Measurements from ENCODE around the gene LY6G6D. TPM values are rescaled to one million over a fixed set of nuclear protein-coding genes. Genes with fewer than 3 reads are reported as not detected.
A peak's percentile ranks its signal among the peaks of the same experiment; 100 is the strongest.

LY6G6D gene
- total and polyA plus RNA-seq, 8 donors, result not detected

DNA sequence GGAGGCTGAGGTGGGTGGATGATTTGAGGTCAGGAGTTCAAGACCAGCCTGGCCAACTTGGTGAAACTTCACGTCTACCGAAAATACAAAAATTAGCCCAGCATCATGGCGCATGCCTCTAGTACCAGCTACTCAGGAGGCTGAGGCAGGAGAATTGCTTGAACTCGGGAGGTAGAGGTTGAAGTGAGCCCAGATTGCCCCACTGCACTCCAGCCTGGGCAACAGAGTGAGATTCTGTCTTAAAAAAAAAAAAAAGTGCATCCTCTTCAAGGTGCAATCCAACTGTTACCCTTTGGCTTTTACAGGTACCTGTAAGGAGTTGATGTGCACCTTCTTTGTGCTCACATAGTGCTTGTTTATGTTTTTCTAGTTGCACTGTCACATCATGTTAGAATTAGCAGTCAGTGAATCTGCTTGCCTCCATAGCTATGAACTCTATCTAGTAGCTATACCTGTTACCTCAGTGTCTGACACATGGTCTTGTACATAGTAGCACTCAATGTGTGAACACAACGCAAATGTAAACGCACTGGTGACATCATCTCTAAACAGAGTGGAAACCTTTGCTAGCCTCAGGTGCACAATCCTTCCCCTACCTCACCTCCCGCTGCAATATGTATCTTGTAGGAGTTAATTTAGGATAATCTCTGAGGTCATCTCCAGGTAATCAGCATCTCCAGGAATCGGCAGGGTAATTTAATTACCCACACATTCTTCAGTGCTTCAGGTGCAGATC is 34.3 kb downstream of the LY6G6D start:
- H3K9me3 ChIP-seq, result no peaks in the 10 kb centered on the region
- H3K27me3 ChIP-seq, result no peaks in the 10 kb centered on the region
- no peak for TF ChIP-seq POLR2AphosphoS5 (IDR thresholded peaks at IDR 0.05)
- H3K36me3 ChIP-seq, result peaks cover 0 to 8% (median 4%) of the 10 kb centered on the region in 4 donors
- H3K4me3 ChIP-seq, result no peak overlapping the region
- WGBS, 5 donors, result 72 to 83% (median 78%) methylated on average over 8 of the region's 8 CpGs
- no peak overlapping the region for H3K27ac ChIP-seq
- peak in 1 of 2 donors; percentile 51 for DNase-seq
- intact Hi-C loops (cut with DNase I; ENCODE audit: low total_unique reads), result no loop called here
- no peaks in the 10 kb centered on the region for H3K4me1 ChIP-seq

DNA sequence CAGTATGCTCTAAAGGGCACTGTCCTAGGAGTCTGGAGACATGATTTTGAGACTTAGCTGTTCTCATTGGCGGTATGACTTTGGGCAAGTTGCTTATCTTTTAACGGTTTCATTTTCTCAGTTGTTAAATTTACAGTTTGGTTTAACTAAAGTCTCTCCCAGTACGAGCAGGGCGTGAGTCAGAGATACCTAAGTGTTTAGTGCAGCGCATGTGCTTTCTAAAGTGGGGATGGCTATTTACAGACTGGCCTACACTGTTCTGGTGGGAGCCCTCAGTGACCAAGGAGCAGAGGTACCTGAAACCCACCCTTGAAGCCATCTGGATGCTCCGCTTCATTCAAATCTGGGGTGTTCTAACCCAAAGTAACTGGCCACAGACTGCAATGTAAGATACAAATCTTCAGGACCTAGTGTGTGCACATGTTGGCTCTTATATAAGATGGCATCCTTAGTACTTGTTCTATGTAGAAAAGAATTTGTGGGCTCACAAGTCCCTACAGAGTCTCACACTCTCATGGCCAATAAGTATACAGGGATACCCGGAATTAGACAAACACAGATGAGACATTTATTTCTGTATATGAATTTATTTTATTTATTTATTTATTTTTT is 35.4 kb downstream of the LY6G6D start:
- H3K27me3 ChIP-seq, result no peaks in the 10 kb centered on the region
- no peak overlapping the region for H3K27ac ChIP-seq
- TF ChIP-seq POLR2A (IDR thresholded peaks at IDR 0.05) (no peak), POLR2AphosphoS5 (IDR thresholded peaks at IDR 0.05) (no peak), EP300 (IDR thresholded peaks at IDR 0.05) (no peak)
- TF ChIP-seq, protein P1, sequence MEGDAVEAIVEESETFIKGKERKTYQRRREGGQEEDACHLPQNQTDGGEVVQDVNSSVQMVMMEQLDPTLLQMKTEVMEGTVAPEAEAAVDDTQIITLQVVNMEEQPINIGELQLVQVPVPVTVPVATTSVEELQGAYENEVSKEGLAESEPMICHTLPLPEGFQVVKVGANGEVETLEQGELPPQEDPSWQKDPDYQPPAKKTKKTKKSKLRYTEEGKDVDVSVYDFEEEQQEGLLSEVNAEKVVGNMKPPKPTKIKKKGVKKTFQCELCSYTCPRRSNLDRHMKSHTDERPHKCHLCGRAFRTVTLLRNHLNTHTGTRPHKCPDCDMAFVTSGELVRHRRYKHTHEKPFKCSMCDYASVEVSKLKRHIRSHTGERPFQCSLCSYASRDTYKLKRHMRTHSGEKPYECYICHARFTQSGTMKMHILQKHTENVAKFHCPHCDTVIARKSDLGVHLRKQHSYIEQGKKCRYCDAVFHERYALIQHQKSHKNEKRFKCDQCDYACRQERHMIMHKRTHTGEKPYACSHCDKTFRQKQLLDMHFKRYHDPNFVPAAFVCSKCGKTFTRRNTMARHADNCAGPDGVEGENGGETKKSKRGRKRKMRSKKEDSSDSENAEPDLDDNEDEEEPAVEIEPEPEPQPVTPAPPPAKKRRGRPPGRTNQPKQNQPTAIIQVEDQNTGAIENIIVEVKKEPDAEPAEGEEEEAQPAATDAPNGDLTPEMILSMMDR (IDR thresholded peaks at IDR 0.05), result no peak
- no peaks in the 10 kb centered on the region for H3K9me3 ChIP-seq
- no peak overlapping the region for H3K4me3 ChIP-seq
- H3K4me1 ChIP-seq, result no peaks in the 10 kb centered on the region
- no peak for DNase-seq
- intact Hi-C loops (cut with DNase I; ENCODE audit: low total_unique reads), result no loop called here
- peaks cover 0 to 8% (median 4%) of the 10 kb centered on the region in 4 donors for H3K36me3 ChIP-seq
- WGBS, 5 donors, result 67 to 77% (median 74%) methylated on average over 7 of the region's 7 CpGs

DNA sequence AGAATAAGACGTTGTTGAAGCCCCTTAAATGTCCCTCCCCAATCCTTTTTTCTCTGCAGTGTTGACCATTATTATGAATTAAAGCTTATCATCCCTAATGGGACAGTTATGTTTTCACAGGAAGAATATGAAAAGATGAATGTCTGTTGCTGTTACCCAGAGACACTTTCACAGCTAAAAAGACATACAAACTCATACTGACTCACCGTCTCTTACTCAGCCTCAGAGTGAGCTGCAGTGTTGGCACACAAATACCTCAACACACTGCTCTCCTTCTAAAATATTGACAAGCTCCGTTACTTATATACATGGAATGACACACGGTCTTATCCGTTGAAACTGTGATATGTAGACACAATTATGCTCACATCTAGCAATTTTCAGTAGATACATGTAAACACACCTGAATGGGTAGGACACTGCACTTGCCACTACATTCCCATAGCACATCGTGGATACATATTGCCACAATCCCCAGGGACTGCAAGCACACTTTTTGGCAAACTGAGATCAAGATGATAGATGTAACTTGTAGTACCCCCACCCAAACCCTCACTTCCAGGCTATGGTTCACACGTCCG is 37.7 kb downstream of the LY6G6D start:
- no peaks in the 10 kb centered on the region for H3K36me3 ChIP-seq
- 59 to 68% (median 64%) methylated on average over 8 of the region's 8 CpGs for WGBS, 5 donors
- no peak overlapping the region for H3K4me3 ChIP-seq
- H3K4me1 ChIP-seq, result no peaks in the 10 kb centered on the region
- no peak for DNase-seq
- TF ChIP-seq POLR2A (IDR thresholded peaks at IDR 0.05), result no peak
- no peak for TF ChIP-seq EP300 (IDR thresholded peaks at IDR 0.05)
- TF ChIP-seq, protein P1 (IDR thresholded peaks at IDR 0.05), result no peak
- no peak for TF ChIP-seq POLR2AphosphoS5 (IDR thresholded peaks at IDR 0.05)
- H3K27me3 ChIP-seq, result no peaks in the 10 kb centered on the region
- intact Hi-C loops (cut with DNase I; ENCODE audit: low total_unique reads), result no loop called here
- H3K27ac ChIP-seq, result no peak overlapping the region
- H3K9me3 ChIP-seq, result no peaks in the 10 kb centered on the region

DNA sequence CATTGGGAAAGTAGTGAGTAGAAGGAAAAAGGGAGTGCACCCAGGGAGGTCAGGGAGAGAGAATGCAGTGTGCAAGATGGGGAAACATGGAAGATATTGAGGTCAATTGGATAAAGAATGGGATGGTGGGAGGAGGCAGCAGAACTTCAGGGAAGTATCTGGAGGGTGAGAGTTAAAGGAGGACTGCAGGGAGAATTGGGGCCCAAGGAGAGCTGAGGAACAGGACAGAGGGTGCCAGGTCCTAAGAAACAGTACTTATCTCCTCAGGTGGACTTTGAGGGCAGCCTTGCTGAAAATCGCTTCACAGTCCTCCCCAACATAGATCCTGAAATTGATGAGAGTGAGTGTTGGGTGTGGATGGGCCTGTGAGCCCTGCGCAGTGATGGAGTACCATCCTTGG is 43.1 kb downstream of the LY6G6D start:
- DNase-seq, result no peak
- 93 to 100% (median 97%) methylated on average over 2 of the region's 2 CpGs for WGBS, 5 donors
- intact Hi-C loops (cut with DNase I; ENCODE audit: low total_unique reads), result no loop called here

More for the DNA sequence above, 43.1 kb downstream of the LY6G6D start:
- TF ChIP-seq POLR2A (IDR thresholded peaks at IDR 0.05) (no peak), EP300 (IDR thresholded peaks at IDR 0.05) (no peak), POLR2AphosphoS5 (IDR thresholded peaks at IDR 0.05) (no peak)
- TF ChIP-seq, protein P1 (IDR thresholded peaks at IDR 0.05), result no peak
- Histone ChIP-seq H3K4me3 (no peak overlapping the region), H3K9me3 (no peaks in the 10 kb centered on the region), H3K36me3 (peaks cover 0 to 25% (median 7%) of the 10 kb centered on the region in 4 donors), H3K27ac (no peak overlapping the region), H3K27me3 (no peaks in the 10 kb centered on the region), H3K4me1 (no peaks in the 10 kb centered on the region)
